Stimulated activated naive CD8-positive, alpha-beta T cell treated with anti-CD3 and anti-CD28 coated beads, Interleukin-15, Interleukin-2, amounts not matched to agents 100 U/mL and 50 U/mL, for 24 hours (primary cell): ENCODE measurements around the gene BIN1.

Experiments used
- ATAC-seq: fragments of 150-1000 bp; cut with Tn5 transposase; one replicate; pipeline ENCODE4 v1.10.0; 2021
- DNase-seq: peaks from one replicate; pipeline ENCODE4 v3.0.0; 2021

Gene BIN1

DNA sequence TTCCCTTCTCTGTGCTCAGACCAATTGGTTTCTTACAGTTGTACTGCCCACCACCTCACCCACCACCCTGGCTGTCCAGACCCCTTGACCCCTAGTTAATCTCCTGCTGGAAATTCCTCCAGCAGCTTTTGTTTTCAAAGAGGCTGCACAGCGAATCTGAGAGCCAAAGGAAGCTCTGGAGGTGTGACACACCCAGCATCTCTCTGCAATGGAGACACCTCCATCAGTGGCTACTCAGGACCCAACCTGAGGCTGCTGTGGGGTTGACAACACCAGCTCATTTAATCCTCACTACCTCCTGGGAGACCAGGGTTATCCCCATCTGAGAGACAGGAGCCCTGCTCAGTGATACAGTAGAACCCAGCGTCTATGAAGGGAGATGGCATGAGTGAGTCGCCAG lies 86.4 kb downstream of the BIN1 start:
- ATAC-seq (no peak), DNase-seq (no peak)

DNA sequence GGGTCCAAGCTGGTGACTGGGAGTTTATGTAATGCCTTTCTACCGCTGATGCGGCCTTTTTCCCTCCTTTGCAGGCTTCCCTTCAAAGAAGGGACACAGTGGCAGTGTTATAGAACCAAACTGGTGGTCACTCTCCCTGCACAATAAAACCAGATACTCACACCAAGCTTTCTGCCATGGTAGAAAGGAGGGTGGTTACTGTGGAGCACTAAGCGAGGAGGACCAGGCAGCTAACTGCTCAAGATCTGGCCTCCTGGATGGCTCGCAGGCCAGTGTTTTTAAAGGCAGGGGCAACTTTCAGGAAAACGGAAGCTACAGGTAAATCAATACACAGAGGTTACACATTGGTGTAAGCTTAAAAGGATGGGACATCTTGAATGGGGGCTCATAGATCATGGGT lies 89.4 kb downstream of the BIN1 start:
- ATAC-seq: no peak
- DNase-seq: no peak

DNA sequence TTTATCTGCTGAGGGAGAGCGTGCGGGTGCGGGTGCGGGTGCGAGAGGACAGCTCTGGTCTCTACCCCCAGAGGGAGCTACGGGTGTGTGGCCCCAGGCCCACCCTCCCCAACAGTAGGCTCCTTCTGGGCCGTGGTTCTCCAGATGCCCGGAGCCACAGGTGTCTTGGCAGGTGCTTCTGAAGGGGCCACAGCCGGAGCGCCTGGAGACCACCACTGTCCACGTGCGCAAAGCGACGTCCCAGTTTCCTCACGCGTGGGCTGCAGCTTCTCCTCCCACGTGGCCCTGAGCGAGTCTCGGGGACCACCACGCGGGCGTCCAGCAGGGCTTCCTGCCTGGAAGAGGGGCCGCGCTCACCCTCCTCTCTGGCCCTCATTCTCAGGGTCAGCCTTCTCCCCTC lies 90.6 kb downstream of the BIN1 start:
- DNase-seq (no peak), ATAC-seq (no peak)

DNA sequence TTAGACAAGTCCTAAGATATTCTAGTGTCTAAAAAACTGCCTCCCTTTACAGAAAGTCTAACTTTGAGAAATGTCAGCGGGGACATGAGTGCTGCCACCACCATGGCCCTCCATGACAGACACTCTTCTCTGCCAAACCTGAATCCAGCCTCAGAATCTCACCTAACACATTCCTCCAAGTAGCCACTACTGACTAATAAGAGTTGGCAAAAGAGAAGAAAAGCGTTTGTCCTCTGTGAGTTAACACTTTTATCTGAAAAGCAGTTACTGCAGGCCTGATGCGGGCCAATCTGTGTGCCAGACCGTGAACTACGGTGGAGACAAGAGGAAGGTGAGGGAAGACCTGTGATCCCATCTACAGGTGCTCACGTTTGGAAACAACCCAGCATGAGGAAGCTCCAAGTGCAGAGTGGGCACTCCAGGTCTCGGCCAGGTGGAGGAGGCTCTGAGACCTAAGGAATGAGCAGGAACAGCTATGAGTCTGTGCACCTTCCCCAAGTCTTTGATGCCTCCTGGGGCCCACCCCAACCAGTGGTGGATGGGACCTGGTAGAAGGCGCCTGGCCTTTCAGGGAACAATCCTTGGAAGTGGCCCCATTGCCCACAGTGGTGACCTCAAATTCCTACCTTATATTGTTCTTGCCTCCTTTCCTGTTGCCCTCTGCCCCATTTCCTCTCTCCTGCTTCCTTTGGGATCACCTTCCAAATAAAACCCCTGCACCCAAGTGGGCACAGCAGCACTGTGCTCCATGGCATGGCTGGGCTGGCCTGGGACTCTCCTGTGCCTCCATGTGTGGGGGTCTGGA lies 91.6 kb downstream of the BIN1 start:
- no peak for DNase-seq

DNA sequence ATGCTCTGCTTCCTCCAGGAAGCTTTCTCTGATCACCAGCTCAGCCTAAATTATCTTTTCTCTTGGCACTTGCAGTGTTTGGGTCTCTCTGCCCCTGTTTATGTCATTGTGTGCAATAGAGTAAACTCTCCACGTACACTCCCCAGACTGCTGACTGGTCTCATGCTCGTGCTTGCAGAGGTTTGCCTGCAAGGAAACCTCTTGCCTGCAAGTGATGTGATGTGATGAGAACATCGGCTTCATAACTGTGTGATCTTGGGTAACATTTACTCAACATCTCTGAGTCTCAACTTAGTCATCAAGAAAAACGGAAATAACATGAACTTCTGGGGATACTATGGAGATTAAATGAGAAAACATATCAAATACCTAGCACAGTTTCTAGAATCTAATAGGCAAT lies 92.3 kb downstream of the BIN1 start:
- DNase-seq (no peak), ATAC-seq (no peak)

More for the DNA sequence above, 91.6 kb downstream of the BIN1 start:
- no peak for ATAC-seq

DNA sequence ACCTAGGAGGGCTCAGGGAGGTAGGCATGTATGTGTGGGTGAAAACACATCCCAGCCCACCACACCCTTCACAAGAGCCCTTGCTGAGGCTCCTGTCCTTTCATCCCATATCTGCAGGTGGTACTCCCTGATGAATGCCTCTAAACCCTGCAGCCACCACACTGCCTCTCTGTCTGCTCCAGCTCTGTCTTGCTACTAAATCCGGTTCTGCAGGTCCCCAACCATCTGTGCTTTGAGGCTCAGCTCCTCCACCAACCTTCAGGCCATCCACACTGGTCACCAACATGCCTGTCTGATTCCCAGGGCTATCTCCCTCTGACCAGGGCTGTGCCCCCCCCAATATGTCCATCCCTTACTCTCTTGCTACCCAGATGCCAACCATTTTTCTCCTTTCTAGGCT lies 92.7 kb downstream of the BIN1 start:
- DNase-seq (no peak), ATAC-seq (no peak)

DNA sequence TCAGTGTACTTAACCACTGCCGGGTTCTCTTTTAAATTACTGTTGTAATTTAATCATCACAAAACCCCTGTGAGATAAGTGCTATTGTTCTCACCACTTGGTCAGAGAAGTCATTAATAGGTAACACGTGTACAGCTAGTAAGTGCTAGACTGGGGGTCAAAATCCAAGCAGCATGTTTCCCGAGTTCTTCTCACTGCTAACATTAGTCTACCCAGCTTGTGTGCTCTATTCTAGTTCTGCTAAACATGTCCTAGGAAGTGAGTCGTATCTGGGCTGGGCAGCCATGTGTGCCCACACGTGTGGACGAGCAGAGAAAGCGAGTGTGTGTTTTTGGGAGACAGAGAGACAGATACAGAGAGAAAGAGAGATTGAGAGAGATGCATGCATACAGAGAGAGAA lies 94.1 kb downstream of the BIN1 start:
- no peak for DNase-seq
- no peak for ATAC-seq

DNA sequence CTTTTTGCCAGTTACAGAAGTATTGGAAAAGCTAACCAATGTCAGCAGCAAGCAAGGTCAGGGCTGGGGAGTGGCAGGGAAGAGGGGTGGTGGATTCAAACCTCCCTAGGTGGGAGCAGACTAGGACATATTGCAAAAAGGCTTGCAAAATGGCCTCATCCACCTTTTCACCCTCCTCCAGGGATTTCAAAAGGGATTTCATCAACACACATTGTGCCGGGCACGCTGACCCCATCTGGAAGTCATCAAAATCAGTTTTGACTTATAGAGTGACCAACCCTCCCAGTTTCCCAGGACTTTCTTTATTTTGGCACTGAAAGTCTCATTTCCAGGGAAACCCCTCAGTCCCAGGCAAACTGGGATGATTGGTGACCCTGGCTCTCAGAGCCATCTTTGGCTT lies 94.7 kb downstream of the BIN1 start:
- no peak for DNase-seq

DNA sequence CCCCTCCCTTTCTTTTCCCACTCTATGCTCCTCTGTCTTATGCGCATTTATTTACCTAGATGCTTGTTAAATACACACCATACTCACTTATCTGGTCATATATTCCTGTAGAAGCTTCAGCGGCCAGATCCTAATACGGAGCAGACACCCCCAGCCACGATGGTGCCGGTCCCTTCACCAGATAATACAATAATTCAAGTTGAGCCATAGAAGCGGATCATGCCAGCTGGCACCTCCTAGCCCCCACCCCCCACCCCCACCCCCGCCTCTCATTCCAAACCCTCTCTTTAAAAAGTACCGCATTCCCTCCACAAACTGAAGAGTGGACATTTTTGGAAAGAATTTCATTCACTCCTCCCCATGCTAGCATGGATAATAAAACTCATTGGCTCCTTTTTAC lies 95.2 kb downstream of the BIN1 start:
- ATAC-seq (no peak), DNase-seq (no peak)

More for the DNA sequence above, 94.7 kb downstream of the BIN1 start:
- ATAC-seq: no peak

DNA sequence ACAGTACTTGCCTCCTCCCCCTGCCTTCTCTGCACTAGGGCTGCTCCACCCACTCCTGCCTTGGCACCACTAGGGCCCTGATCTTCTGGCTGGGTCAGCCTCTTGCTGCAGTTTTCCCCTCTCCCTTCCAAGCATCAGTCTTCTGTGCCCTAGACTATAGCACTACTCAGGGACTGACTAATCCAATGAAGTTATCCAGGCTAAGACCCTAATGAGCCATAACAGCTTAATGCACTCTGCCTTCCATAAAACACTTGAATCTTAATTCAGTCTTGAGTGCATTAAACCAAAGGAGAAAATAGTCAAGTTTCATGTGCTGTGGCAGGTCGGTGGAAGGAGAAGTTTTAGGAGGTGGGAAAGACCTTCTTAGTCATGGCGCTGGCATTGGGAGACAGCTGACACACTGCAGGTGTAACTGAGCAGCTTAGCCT lies 95.7 kb downstream of the BIN1 start:
- DNase-seq (no peak), ATAC-seq (no peak)

DNA sequence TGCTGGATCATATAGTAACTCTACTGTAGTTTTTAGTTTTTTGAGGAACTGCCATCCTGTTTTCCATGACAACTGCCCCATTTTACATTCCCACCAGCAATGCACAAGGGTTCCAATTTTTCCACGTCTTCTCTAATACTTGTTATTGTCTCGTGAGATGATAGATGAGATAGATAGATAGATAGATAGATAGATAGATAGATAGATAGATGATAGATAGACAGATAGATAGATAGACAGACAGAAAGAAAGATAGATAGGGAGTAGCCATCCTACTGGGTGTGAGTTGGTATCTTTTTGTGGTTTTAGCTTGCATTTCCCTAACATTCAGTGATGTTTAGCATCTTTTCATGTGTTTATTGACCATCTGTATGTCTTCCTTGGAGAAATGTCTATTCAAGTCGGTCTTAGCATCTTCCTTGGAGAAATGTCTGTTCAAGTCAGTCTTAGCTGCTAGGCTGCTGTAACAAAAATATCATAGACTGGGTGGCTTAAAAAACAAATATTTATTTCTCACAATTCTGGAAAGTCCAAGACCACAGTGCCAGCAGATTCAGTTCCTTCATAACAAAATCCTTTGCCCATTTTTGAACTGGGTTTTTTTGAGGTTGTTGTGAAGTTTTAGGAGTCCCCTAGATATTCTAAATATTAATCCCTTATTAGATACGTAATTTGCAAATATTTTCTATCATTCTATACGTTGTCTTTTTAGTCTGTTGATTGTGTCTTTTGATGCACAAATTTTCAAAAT lies 98.5 kb downstream of the BIN1 start:
- ATAC-seq (no peak), DNase-seq (no peak)

DNA sequence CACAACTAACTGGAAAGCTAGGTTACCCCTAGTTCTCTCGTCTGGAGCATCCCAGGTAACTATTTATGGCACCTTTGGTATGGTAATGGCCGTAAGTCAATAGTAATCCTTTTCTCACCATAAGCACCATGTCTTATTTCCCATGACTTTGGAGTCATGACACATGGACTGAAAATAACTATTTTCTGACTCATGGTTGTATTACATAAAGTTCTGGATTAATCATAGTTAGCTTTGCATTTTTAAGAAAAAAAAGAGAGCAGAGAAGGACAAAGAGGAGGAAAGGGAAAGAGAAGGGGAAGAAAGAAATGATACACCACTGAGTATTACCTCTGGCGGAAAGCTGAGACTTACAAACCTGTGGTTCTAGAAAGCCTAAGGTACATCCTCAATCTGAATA lies 99.3 kb downstream of the BIN1 start:
- ATAC-seq: no peak
- no peak for DNase-seq

DNA sequence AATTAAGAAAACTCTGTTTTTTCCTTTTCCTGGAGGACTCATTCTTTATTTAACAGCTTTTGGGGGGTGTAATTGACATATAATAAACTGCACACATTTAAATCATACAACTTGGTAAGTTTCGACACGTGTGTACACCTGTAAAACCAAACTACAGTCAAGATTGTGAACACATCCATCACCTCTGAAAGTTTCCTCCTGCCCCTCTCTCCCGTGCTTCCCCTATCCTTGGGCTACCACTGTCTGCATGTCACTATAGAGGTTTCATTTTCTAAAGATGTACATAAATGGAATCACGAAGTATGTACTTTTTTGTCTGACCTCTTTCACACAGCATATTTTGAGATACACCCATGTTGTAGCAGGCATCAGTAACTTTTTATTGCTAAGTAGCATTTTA lies 100.0 kb downstream of the BIN1 start:
- ATAC-seq (no peak), DNase-seq (no peak)

DNA sequence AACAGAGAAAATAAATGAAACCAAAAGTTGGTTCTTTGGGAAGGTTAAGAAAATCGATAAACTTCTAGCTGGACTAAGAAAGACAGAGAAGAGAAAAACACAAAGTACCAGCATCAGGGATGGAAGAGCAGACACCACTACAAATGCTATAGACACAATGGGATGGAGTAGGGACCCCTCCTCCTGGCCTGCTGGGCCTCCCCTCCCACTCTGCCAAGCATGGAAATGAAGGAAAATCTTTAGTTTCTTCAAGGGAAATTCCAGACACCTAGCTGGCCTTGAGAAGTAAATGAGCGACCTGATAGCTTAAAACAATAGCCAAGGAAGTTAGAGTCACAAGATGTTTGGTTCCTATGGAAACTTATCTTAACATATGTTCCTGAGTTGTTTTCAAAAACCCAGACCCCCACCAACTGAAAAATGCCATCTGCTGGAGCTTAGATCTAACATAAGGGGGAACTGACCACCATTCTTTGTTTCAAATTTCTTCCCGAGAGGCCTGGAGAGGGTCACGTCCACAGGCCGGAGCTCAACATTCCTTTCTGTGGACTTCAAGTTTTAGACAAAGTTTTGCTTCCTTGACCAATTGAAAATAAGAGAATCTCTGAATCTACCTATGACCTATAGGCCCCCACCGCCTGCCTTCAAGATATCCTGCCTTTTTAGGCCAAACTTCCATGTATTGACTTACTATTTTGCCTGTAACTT lies 101.9 kb downstream of the BIN1 start:
- no peak for DNase-seq
- no peak for ATAC-seq

DNA sequence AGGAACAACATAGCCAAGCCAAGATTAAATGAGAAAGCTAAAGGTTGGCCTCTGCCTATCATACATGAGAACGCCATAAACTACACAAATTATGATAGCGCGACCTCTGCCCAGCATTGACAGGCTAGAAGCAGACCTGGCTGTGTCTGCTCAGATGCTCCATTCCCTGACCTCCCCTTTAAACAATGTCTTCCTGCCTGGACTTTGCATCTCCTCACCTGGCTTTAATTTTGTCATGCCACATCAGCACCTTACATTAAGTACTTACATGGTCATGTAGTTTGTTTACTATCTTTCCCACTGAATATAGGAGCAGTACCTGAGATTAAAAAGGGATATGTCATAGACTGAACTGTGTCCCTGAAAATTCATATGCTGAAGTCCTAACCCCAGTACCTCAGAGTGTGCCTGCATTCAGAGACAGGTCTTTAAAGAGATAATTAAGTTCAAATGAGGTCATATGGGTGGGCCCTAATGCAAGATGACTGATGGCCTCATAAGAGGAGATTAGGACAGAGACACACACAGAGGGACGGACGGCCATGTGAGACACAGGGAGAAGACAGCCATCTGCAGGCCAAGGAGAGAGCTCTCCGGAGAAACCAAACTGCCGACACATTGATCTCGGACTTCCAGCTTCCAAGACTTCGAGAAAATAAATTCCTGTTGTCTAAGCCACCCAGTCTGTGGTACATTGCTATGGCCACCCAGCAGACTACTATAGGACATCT lies 103.7 kb downstream of the BIN1 start:
- DNase-seq (no peak), ATAC-seq (no peak)

DNA sequence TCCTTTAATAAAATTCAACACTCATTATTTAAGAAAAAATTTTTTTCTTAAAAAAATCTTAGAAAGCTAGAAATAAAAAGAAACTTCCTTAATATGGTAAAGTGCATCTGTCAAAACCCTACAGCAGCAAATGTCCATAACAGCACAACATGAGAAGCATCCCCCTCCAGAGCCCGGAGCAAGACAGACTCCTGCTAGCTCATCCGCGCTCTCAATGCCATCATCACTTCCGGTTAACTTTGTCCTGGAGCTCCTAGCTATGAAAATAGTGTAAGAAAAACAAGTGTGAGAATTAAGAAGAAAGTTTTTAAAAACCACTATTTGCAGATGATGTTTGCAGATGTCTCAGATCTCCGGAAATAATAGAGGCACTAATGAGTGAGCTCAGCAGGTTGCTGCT lies 105.2 kb downstream of the BIN1 start:
- no peak for DNase-seq
- ATAC-seq: no peak

DNA sequence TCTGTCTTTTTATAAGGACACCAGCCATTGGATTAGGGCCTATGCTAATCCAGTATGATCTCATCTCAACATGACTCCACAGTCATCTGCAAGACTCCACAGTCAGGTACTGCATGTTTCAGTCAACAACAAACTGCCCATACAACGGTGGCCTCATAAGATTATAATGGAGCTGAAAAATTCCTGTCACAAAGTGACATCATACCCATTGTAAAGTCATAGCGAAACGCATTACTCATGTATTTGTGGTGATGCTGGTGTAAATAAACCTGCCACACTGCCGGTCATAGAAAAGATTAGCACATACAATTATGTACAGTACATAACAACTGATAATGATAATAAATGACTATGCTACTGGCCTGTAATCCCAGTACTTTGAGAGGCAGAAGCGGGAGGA lies 106.0 kb downstream of the BIN1 start:
- no peak for ATAC-seq
- DNase-seq: no peak

DNA sequence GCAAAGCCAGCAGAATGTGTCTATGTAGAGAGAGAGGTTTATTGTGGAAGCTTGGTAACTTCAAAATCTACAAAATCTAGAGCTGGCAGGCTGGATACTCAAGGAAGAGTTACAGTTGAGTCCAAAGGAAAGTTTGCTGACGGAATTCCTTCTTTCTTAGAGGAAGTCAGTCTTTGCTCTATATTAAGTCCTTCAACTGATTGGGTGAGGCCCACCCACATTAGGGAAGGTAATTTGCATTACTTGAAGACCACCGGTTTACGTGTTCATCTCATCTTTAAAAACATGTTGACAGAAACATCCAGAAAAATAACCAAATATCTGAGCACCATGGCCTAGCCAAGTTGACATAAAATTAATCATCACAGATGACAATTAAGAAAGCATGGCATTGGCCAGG lies 106.8 kb downstream of the BIN1 start:
- DNase-seq (no peak), ATAC-seq (no peak)

DNA sequence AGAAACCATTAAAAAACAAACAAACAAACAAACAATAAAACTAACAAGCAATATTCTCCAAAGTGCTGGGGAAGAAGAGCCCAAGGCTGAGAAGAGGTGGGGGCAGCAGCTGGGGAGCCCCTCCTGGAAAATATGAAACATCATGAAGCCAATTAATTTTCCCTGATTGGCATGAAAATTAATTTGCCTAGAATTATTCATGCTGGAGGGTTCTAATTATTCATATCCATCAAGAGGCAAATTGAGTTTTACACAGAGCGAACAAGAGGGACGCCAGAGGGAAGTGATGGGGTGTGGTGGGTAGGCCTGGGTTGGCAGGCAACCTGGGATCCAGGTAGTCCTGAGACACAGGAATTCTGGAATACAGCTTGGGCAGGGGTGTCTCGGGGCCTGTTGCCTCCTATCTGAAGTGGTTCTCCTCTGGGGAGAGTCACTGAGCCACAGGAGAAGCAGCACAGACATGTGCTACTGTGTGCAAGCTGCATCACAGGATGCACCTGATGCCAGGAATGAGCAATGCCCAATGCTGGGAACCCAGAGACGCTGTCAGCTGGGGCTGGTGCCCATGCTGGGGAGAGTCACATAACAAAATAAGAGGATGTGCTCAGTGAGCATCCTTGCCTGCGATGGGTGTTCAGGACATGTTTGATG lies 107.7 kb downstream of the BIN1 start:
- no peak for ATAC-seq

DNA sequence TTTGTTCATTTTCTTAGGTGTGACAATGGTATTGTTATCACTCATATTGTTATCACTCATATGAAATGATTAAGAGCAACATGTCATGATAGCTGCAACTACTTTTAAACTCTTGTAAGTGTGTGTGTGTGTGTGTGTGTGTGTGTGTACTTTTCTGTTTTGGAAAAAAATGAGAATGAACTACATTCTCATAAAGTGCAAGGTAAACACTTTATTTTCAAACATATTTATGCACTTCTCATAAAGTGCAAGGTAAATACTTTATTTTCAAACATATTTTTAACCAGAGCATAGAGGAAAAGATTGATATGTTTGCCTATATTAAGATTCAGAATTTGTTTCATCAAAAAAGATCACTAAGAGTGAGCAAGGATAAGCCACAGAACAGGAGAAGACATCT lies 108.5 kb downstream of the BIN1 start:
- DNase-seq (no peak), ATAC-seq (no peak)

More for the DNA sequence above, 107.7 kb downstream of the BIN1 start:
- no peak for DNase-seq
